WERI-Rb-1 (cell line): ENCODE data around the gene CHSY3.

Experiments used
- DNase-seq: peaks from one replicate; pipeline ENCODE4 v3.0.0-alpha.2; 2020
- H3K27ac ChIP-seq: fragments of 250-450 bp; sonication (Bioruptor Pico); 2 replicates; pipeline ENCODE4 v1.5.1; 2020; ENCODE audit warnings: mild to moderate bottlenecking, moderate library complexity
- H3K27me3 ChIP-seq: fragments of 250-450 bp; sonication (Bioruptor Pico); 2 replicates; pipeline ENCODE4 v1.5.1; 2021; ENCODE audit warnings: mild to moderate bottlenecking, low read depth, moderate library complexity; ENCODE audit not compliant: insufficient read depth, severe bottlenecking
- H3K36me3 ChIP-seq: fragments of 250-450 bp; sonication (Bioruptor Pico); 2 replicates; pipeline ENCODE4 v1.5.1; 2020; ENCODE audit warnings: mild to moderate bottlenecking, moderate library complexity
- H3K4me3 ChIP-seq: 2 replicates; pipeline ENCODE4 v1.5.1; 2011; ENCODE audit warnings: low read depth, mild to moderate bottlenecking, control low read depth, low read length
- H3K9me3 ChIP-seq: fragments of 250-450 bp; sonication (Bioruptor Pico); 2 replicates; pipeline ENCODE4 v1.5.1; 2021; ENCODE audit warnings: mild to moderate bottlenecking, moderate library complexity; ENCODE audit not compliant: severe bottlenecking
- CTCF ChIP-seq: IDR thresholded peaks from 2 replicates; pipeline ENCODE4 v1.5.1; 2011; ENCODE audit warnings: low read depth, mild to moderate bottlenecking, control low read depth, inconsistent platforms, low read length

Gene CHSY3

GRCh38 chr5:130063603-130064002 lies 159.3 kb downstream of the CHSY3 start:
- no peak for DNase-seq
- Histone ChIP-seq H3K27ac (no peak overlapping the region), H3K4me3 (no peak overlapping the region), H3K9me3 (no peaks in the 10 kb centered on the region), H3K27me3 (no peaks in the 10 kb centered on the region), H3K36me3 (no peaks in the 10 kb centered on the region)
- no peak for TF ChIP-seq CTCF

- no peak for DNase-seq
- H3K27me3 ChIP-seq: no peaks in the 10 kb centered on the region
- TF ChIP-seq CTCF: no peak
- H3K9me3 ChIP-seq: no peaks in the 10 kb centered on the region
- H3K27ac ChIP-seq: no peak overlapping the region
- no peaks in the 10 kb centered on the region for H3K36me3 ChIP-seq
- no peak overlapping the region for H3K4me3 ChIP-seq
Measured at GRCh38 chr5:130064484-130064883, 160.2 kb downstream of the CHSY3 start.

GRCh38 chr5:130065617-130066016 lies 161.4 kb downstream of the CHSY3 start:
- no peak for TF ChIP-seq CTCF
- Histone ChIP-seq H3K27me3 (no peaks in the 10 kb centered on the region), H3K4me3 (no peak overlapping the region), H3K36me3 (no peaks in the 10 kb centered on the region), H3K27ac (no peak overlapping the region), H3K9me3 (no peaks in the 10 kb centered on the region)
- DNase-seq: no peak

GRCh38 chr5:130066644-130067043 lies 162.4 kb downstream of the CHSY3 start:
- Histone ChIP-seq H3K9me3 (no peaks in the 10 kb centered on the region), H3K36me3 (no peaks in the 10 kb centered on the region), H3K27me3 (no peaks in the 10 kb centered on the region), H3K27ac (no peak overlapping the region), H3K4me3 (no peak overlapping the region)
- DNase-seq: no peak
- no peak for TF ChIP-seq CTCF

GRCh38 chr5:130067364-130067763 lies 163.1 kb downstream of the CHSY3 start:
- Histone ChIP-seq H3K4me3 (no peak overlapping the region), H3K27ac (no peak overlapping the region), H3K9me3 (no peaks in the 10 kb centered on the region), H3K27me3 (no peaks in the 10 kb centered on the region), H3K36me3 (no peaks in the 10 kb centered on the region)
- no peak for TF ChIP-seq CTCF
- no peak for DNase-seq

GRCh38 chr5:130068101-130068500 lies 163.8 kb downstream of the CHSY3 start:
- Histone ChIP-seq H3K4me3 (no peak overlapping the region), H3K27me3 (no peaks in the 10 kb centered on the region), H3K27ac (no peak overlapping the region), H3K36me3 (no peaks in the 10 kb centered on the region), H3K9me3 (no peaks in the 10 kb centered on the region)
- no peak for DNase-seq
- no peak for TF ChIP-seq CTCF
